Measurements from ENCODE around the gene ETS2. TPM values are rescaled to one million over a fixed set of nuclear protein-coding genes. Genes with fewer than 3 reads are reported as not detected.
A peak's percentile ranks its signal among the peaks of the same experiment; 100 is the strongest.

Gene ETS2
- total RNA-seq: 20.9 TPM

DNA sequence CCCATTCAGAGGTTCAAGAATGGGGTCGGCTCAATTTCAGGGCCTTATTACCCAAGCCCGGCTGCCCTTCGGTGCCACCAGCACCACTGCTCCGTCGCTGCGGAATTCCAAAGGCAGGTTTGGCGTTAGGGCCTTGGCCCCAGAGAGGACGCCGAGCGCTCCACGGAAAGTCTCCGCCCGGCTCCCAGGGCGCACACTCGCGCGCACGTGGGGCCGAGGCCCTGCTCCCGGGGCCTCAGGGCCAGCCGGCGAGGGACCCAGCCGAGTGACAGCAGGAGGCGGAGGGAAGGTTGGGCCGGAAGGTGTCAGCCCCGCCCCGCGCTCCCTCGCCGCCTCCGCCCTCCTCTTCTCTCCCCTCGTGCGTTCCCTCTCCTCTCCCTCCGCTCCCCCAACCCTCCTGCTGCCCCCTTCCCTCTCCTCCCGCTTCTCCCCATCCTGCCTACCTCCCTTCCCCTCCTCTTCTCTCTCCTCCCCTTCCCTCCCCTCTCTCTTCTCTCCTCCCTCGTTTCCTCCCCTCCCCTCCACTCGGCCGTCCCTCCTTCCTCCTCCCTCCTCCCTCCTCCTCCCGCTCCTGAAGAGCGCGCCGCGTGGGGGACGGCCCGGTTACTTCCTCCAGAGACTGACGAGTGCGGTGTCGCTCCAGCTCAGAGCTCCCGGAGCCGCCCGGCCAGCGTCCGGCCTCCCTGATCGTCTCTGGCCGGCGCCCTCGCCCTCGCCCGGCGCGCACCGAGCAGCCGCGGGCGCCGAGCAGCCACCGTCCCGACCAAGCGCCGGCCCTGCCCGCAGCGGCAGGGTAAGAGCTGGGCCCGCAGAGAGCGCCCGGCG lies at the start of gene ETS2:
Gene ETS2 (plus strand): TSS at position 602 of the 825 bp plus-strand sequence. CDS start 4,106 bp downstream, outside the sequence.
- peak within 1 kb of the TSS; percentile 70 to 90 (median 88) for H3K4me3 ChIP-seq (ENCODE audit: low read length in 3 of 3)
- no peaks in the 10 kb centered on the region for H3K27me3 ChIP-seq (ENCODE audit: control insufficient read depth in 3 of 3, insufficient read depth in 3 of 3, low read length in 3 of 3)
- H3K9me3 ChIP-seq (ENCODE audit: control insufficient read depth in 3 of 3, low read length in 3 of 3): no peaks in the 10 kb centered on the region
- H3K4me1 ChIP-seq (ENCODE audit: control insufficient read depth in 3 of 3, insufficient read depth in 3 of 3, low read length in 3 of 3): peaks cover 13 to 32% (median 15%) of the 10 kb centered on the region in 3 donors
- peak within 1 kb of the TSS; percentile 89 to 95 (median 92) for H3K9ac ChIP-seq (ENCODE audit: low read depth in 1 of 3, low read length in 3 of 3)
- H3K36me3 ChIP-seq (ENCODE audit: control insufficient read depth in 3 of 3, insufficient read depth in 3 of 3, low read length in 3 of 3): peaks cover 8 to 15% (median 14%) of the 10 kb centered on the region in 3 donors
- peak within 1 kb of the TSS; percentile 95 for H3K27ac ChIP-seq (ENCODE audit: low read depth, low read length)

DNA sequence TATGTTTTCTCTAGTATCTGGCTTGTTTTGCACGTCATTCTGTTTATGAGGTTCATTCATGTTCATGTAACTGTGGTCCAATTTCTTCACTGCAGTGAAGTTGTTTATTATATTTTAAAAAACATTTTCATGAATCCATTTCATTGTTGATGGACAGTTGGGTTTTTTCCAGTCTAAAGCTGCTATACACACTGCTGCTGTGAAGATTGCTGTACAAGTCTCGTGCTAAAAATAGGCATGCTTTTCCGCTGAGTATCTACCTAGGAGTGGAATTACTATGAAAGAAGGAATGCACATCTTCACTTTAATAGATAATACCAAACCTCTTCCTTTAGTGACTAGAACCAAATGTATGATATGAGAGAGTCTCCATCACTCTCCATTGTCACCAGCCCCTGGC lies 49.0 kb upstream of the ETS2 start:
- Histone ChIP-seq H3K4me3 (ENCODE audit: low read length in 3 of 3) (no peak overlapping the region), H3K9me3 (ENCODE audit: control insufficient read depth in 3 of 3, low read length in 3 of 3) (no peaks in the 10 kb centered on the region), H3K27ac (ENCODE audit: low read depth, low read length) (no peak overlapping the region), H3K27me3 (ENCODE audit: control insufficient read depth in 3 of 3, insufficient read depth in 3 of 3, low read length in 3 of 3) (no peaks in the 10 kb centered on the region), H3K9ac (ENCODE audit: low read depth in 1 of 3, low read length in 3 of 3) (no peak overlapping the region), H3K36me3 (ENCODE audit: control insufficient read depth in 3 of 3, insufficient read depth in 3 of 3, low read length in 3 of 3) (no peaks in the 10 kb centered on the region), H3K4me1 (ENCODE audit: control insufficient read depth in 3 of 3, insufficient read depth in 3 of 3, low read length in 3 of 3) (peaks cover 5 to 16% (median 14%) of the 10 kb centered on the region in 3 donors)

GRCh38 chr21:38758501-38759214 lies 47.1 kb upstream of the ETS2 start:
- Histone ChIP-seq H3K9me3 (ENCODE audit: control insufficient read depth in 3 of 3, low read length in 3 of 3) (no peaks in the 10 kb centered on the region), H3K27me3 (ENCODE audit: control insufficient read depth in 3 of 3, insufficient read depth in 3 of 3, low read length in 3 of 3) (no peaks in the 10 kb centered on the region), H3K27ac (ENCODE audit: low read depth, low read length) (no peak overlapping the region), H3K9ac (ENCODE audit: low read depth in 1 of 3, low read length in 3 of 3) (no peak overlapping the region), H3K36me3 (ENCODE audit: control insufficient read depth in 3 of 3, insufficient read depth in 3 of 3, low read length in 3 of 3) (no peaks in the 10 kb centered on the region), H3K4me1 (ENCODE audit: control insufficient read depth in 3 of 3, insufficient read depth in 3 of 3, low read length in 3 of 3) (peaks cover 0 to 6% (median 6%) of the 10 kb centered on the region in 3 donors), H3K4me3 (ENCODE audit: low read length in 3 of 3) (no peak overlapping the region)

DNA sequence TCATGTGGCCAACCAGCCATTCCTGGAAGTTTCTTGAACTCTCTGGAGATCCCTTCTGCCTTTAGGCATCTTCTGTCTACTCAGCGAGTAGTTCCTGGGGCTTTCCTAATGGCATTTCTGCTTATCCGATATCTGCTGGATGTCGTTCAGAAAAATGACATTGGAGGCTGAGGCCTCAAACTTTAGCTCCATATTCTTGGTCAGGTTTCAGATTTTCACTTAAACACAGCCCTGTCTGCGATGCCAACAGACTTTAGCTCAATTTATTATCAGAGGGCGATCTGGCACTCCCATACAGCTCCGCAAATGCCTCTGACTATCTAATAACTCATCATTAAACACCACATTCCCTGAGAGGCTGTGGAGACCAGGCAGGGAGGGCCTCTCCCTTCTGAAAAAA lies 46.3 kb upstream of the ETS2 start:
- H3K27ac ChIP-seq (ENCODE audit: low read depth, low read length): no peak overlapping the region
- no peak overlapping the region for H3K9ac ChIP-seq (ENCODE audit: low read depth in 1 of 3, low read length in 3 of 3)
- no peaks in the 10 kb centered on the region for H3K9me3 ChIP-seq (ENCODE audit: control insufficient read depth in 3 of 3, low read length in 3 of 3)
- peaks cover 0 to 6% (median 6%) of the 10 kb centered on the region in 3 donors for H3K4me1 ChIP-seq (ENCODE audit: control insufficient read depth in 3 of 3, insufficient read depth in 3 of 3, low read length in 3 of 3)
- no peaks in the 10 kb centered on the region for H3K36me3 ChIP-seq (ENCODE audit: control insufficient read depth in 3 of 3, insufficient read depth in 3 of 3, low read length in 3 of 3)
- H3K4me3 ChIP-seq (ENCODE audit: low read length in 3 of 3): no peak overlapping the region
- H3K27me3 ChIP-seq (ENCODE audit: control insufficient read depth in 3 of 3, insufficient read depth in 3 of 3, low read length in 3 of 3): no peaks in the 10 kb centered on the region

GRCh38 chr21:38760017-38760761 lies 45.5 kb upstream of the ETS2 start:
- Histone ChIP-seq H3K27ac (ENCODE audit: low read depth, low read length) (no peak overlapping the region), H3K4me1 (ENCODE audit: control insufficient read depth in 3 of 3, insufficient read depth in 3 of 3, low read length in 3 of 3) (peaks cover 0 to 6% (median 5%) of the 10 kb centered on the region in 3 donors), H3K27me3 (ENCODE audit: control insufficient read depth in 3 of 3, insufficient read depth in 3 of 3, low read length in 3 of 3) (no peaks in the 10 kb centered on the region), H3K9me3 (ENCODE audit: control insufficient read depth in 3 of 3, low read length in 3 of 3) (no peaks in the 10 kb centered on the region), H3K9ac (ENCODE audit: low read depth in 1 of 3, low read length in 3 of 3) (no peak overlapping the region), H3K36me3 (ENCODE audit: control insufficient read depth in 3 of 3, insufficient read depth in 3 of 3, low read length in 3 of 3) (no peaks in the 10 kb centered on the region), H3K4me3 (ENCODE audit: low read length in 3 of 3) (no peak overlapping the region)

- Histone ChIP-seq H3K36me3 (ENCODE audit: control insufficient read depth in 3 of 3, insufficient read depth in 3 of 3, low read length in 3 of 3) (no peaks in the 10 kb centered on the region), H3K4me1 (ENCODE audit: control insufficient read depth in 3 of 3, insufficient read depth in 3 of 3, low read length in 3 of 3) (peaks cover 0 to 6% (median 0%) of the 10 kb centered on the region in 3 donors), H3K9me3 (ENCODE audit: control insufficient read depth in 3 of 3, low read length in 3 of 3) (no peaks in the 10 kb centered on the region), H3K27me3 (ENCODE audit: control insufficient read depth in 3 of 3, insufficient read depth in 3 of 3, low read length in 3 of 3) (peaks cover 0 to 2% (median 0%) of the 10 kb centered on the region in 3 donors), H3K4me3 (ENCODE audit: low read length in 3 of 3) (no peak overlapping the region), H3K27ac (ENCODE audit: low read depth, low read length) (no peak overlapping the region), H3K9ac (ENCODE audit: low read depth in 1 of 3, low read length in 3 of 3) (no peak overlapping the region)
Measured at GRCh38 chr21:38760762-38761155, 45.0 kb upstream of the ETS2 start.

DNA sequence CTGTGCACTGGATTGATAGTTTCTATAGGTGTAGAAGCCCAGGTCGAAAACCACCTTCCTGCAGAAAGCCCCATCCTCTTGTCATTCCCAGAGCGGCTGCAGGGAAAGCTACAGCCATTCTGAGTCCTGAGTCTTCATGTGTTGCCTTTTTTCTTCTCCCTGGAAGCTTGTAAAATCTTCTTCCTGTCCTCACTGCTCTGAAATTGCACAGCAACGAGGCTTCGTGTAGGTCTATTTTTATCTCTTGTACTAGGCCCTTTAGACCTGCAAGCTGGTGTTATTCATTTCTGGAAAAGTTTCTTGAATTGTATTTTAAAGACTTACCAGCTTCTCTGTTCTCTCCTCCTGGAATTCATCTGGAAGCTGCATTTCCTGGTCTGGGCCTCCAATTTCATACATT lies 44.2 kb upstream of the ETS2 start:
- Histone ChIP-seq H3K9me3 (ENCODE audit: control insufficient read depth in 3 of 3, low read length in 3 of 3) (peaks cover 0 to 5% (median 0%) of the 10 kb centered on the region in 3 donors), H3K4me1 (ENCODE audit: control insufficient read depth in 3 of 3, insufficient read depth in 3 of 3, low read length in 3 of 3) (peaks cover 0 to 6% (median 0%) of the 10 kb centered on the region in 3 donors), H3K36me3 (ENCODE audit: control insufficient read depth in 3 of 3, insufficient read depth in 3 of 3, low read length in 3 of 3) (no peaks in the 10 kb centered on the region), H3K27me3 (ENCODE audit: control insufficient read depth in 3 of 3, insufficient read depth in 3 of 3, low read length in 3 of 3) (peaks cover 0 to 2% (median 0%) of the 10 kb centered on the region in 3 donors), H3K27ac (ENCODE audit: low read depth, low read length) (no peak overlapping the region), H3K9ac (ENCODE audit: low read depth in 1 of 3, low read length in 3 of 3) (no peak overlapping the region), H3K4me3 (ENCODE audit: low read length in 3 of 3) (no peak overlapping the region)

- Histone ChIP-seq H3K9me3 (ENCODE audit: control insufficient read depth in 3 of 3, low read length in 3 of 3) (peaks cover 0 to 5% (median 0%) of the 10 kb centered on the region in 3 donors), H3K27me3 (ENCODE audit: control insufficient read depth in 3 of 3, insufficient read depth in 3 of 3, low read length in 3 of 3) (peaks cover 0 to 2% (median 0%) of the 10 kb centered on the region in 3 donors), H3K27ac (ENCODE audit: low read depth, low read length) (no peak overlapping the region), H3K4me3 (ENCODE audit: low read length in 3 of 3) (no peak overlapping the region), H3K9ac (ENCODE audit: low read depth in 1 of 3, low read length in 3 of 3) (no peak overlapping the region), H3K4me1 (ENCODE audit: control insufficient read depth in 3 of 3, insufficient read depth in 3 of 3, low read length in 3 of 3) (peaks cover 0 to 4% (median 0%) of the 10 kb centered on the region in 3 donors), H3K36me3 (ENCODE audit: control insufficient read depth in 3 of 3, insufficient read depth in 3 of 3, low read length in 3 of 3) (no peaks in the 10 kb centered on the region)
Measured at GRCh38 chr21:38765056-38765455, 40.7 kb upstream of the ETS2 start.

- H3K4me1 ChIP-seq (ENCODE audit: control insufficient read depth in 3 of 3, insufficient read depth in 3 of 3, low read length in 3 of 3): peaks cover 0 to 4% (median 0%) of the 10 kb centered on the region in 3 donors
- peak overlapping the region; percentile 10 to 54 (median 36) for H3K4me3 ChIP-seq (ENCODE audit: low read length in 3 of 3)
- no peaks in the 10 kb centered on the region for H3K36me3 ChIP-seq (ENCODE audit: control insufficient read depth in 3 of 3, insufficient read depth in 3 of 3, low read length in 3 of 3)
- H3K9me3 ChIP-seq (ENCODE audit: control insufficient read depth in 3 of 3, low read length in 3 of 3): peaks cover 0 to 5% (median 0%) of the 10 kb centered on the region in 3 donors
- H3K27me3 ChIP-seq (ENCODE audit: control insufficient read depth in 3 of 3, insufficient read depth in 3 of 3, low read length in 3 of 3): peaks cover 0 to 2% (median 0%) of the 10 kb centered on the region in 3 donors
- no peak overlapping the region for H3K27ac ChIP-seq (ENCODE audit: low read depth, low read length)
- peak overlapping the region in 1 of 3 donors; percentile 1 for H3K9ac ChIP-seq (ENCODE audit: low read depth in 1 of 3, low read length in 3 of 3)
Measured at GRCh38 chr21:38766987-38767722, 38.6 kb upstream of the ETS2 start.

All from skeletal muscle tissue (tissue), 4 donors.